ENCODE measurements around the gene ELOF1.

DNA sequence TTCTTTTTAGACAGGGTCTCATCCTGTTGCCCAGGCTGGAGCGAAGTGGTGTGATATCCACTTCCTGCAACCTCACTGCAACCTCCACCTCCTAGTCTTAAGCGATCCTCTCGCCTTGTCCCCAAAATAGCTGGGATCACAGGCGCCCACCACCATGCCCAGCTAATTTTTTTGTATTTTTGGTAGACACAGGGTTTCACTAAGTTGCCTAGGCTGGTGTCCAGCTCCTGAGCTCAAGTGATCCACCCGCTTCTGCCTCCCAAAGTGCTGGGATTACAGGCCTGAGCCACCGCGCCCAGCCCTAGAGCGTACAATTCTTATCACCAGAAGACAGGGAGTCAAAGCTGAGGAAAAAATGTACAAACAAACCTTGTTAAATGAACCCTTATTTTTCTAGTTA, 4.5 kb upstream of the ELOF1 start:
- TF ChIP-seq POLR2AphosphoS5 (IDR thresholded peaks at IDR 0.05) (no peak), POLR2A (IDR thresholded peaks at IDR 0.05) (no peak)
- TF ChIP-seq, protein P1, sequence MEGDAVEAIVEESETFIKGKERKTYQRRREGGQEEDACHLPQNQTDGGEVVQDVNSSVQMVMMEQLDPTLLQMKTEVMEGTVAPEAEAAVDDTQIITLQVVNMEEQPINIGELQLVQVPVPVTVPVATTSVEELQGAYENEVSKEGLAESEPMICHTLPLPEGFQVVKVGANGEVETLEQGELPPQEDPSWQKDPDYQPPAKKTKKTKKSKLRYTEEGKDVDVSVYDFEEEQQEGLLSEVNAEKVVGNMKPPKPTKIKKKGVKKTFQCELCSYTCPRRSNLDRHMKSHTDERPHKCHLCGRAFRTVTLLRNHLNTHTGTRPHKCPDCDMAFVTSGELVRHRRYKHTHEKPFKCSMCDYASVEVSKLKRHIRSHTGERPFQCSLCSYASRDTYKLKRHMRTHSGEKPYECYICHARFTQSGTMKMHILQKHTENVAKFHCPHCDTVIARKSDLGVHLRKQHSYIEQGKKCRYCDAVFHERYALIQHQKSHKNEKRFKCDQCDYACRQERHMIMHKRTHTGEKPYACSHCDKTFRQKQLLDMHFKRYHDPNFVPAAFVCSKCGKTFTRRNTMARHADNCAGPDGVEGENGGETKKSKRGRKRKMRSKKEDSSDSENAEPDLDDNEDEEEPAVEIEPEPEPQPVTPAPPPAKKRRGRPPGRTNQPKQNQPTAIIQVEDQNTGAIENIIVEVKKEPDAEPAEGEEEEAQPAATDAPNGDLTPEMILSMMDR (IDR thresholded peaks at IDR 0.05), result no peak
